ENCODE measurements around the gene ACTN2. TPM values are rescaled to one million over a fixed set of nuclear protein-coding genes. Genes with fewer than 3 reads are reported as not detected.

Gene ACTN2
- total and polyA plus RNA-seq, 2 donors (not counting 1 experiment from before 2014, with no cell fraction given): 0.17 to 0.22 TPM

- no peaks in the 10 kb centered on the region for H3K27me3 ChIP-seq (ENCODE audit: control insufficient read depth, insufficient read depth, low read length)
- H4K20me1 ChIP-seq (ENCODE audit: control insufficient read depth, extremely low read depth, insufficient read depth, low read length): no peaks in the 10 kb centered on the region
- H3K4me3 ChIP-seq (replicated peaks in 1 of 4; ENCODE audit: control extremely low read depth in 1 of 4, insufficient read depth in 1 of 4, low read depth in 3 of 4, low read length in 4 of 4): no peak overlapping the region
- H3K79me2 ChIP-seq (ENCODE audit: control insufficient read depth, insufficient read depth, low read length): no peaks in the 10 kb centered on the region
- no peaks in the 10 kb centered on the region for H3K9me3 ChIP-seq (ENCODE audit: control insufficient read depth, insufficient read depth, low read depth, low read length)
- TF ChIP-seq CTCF (conservative IDR thresholded peaks at IDR 0.05 in 1 of 2, IDR thresholded peaks at IDR 0.05 in 1 of 2; ENCODE audit: low read depth in 1 of 2, low read length in 2 of 2) (no peak), EZH2 (IDR thresholded peaks at IDR 0.05; ENCODE audit: low read length, missing control alignments) (no peak)
- no peaks in the 10 kb centered on the region for H3K4me1 ChIP-seq (ENCODE audit: control insufficient read depth, extremely low read depth, insufficient read depth, low read length)
- DNase-seq (ENCODE audit: low read depth in 2 of 2): no peak
- H3K4me2 ChIP-seq (ENCODE audit: extremely low read depth, insufficient read depth, low read length): no peak overlapping the region
- no peaks in the 10 kb centered on the region for H3K36me3 ChIP-seq (ENCODE audit: control insufficient read depth, insufficient read depth, low read length)
- no peak overlapping the region for H3K9ac ChIP-seq (ENCODE audit: insufficient read depth, low read length)
- H2AFZ ChIP-seq (ENCODE audit: low read length): no peak overlapping the region
- no peak overlapping the region for H3K27ac ChIP-seq (ENCODE audit: insufficient read depth, low read length)
Observed at GRCh38 chr1:236767276-236767675, 81.0 kb downstream of the ACTN2 start.

- no peak overlapping the region for H2AFZ ChIP-seq (ENCODE audit: low read length)
- H3K9me3 ChIP-seq (ENCODE audit: control insufficient read depth, insufficient read depth, low read depth, low read length): no peaks in the 10 kb centered on the region
- no peak overlapping the region for H3K4me2 ChIP-seq (ENCODE audit: extremely low read depth, insufficient read depth, low read length)
- no peaks in the 10 kb centered on the region for H3K27me3 ChIP-seq (ENCODE audit: control insufficient read depth, insufficient read depth, low read length)
- TF ChIP-seq CTCF (conservative IDR thresholded peaks at IDR 0.05 in 1 of 2, IDR thresholded peaks at IDR 0.05 in 1 of 2; ENCODE audit: low read depth in 1 of 2, low read length in 2 of 2) (no peak), EZH2 (IDR thresholded peaks at IDR 0.05; ENCODE audit: low read length, missing control alignments) (no peak)
- no peaks in the 10 kb centered on the region for H3K4me1 ChIP-seq (ENCODE audit: control insufficient read depth, extremely low read depth, insufficient read depth, low read length)
- no peak overlapping the region for H3K9ac ChIP-seq (ENCODE audit: insufficient read depth, low read length)
- no peak overlapping the region for H3K27ac ChIP-seq (ENCODE audit: insufficient read depth, low read length)
- H4K20me1 ChIP-seq (ENCODE audit: control insufficient read depth, extremely low read depth, insufficient read depth, low read length): no peaks in the 10 kb centered on the region
- H3K79me2 ChIP-seq (ENCODE audit: control insufficient read depth, insufficient read depth, low read length): no peaks in the 10 kb centered on the region
- no peak for DNase-seq (ENCODE audit: low read depth in 2 of 2)
- H3K36me3 ChIP-seq (ENCODE audit: control insufficient read depth, insufficient read depth, low read length): no peaks in the 10 kb centered on the region
- no peak overlapping the region for H3K4me3 ChIP-seq (replicated peaks in 1 of 4; ENCODE audit: control extremely low read depth in 1 of 4, insufficient read depth in 1 of 4, low read depth in 3 of 4, low read length in 4 of 4)
Observed at GRCh38 chr1:236768601-236769000, 82.3 kb downstream of the ACTN2 start.

- Histone ChIP-seq H3K4me2 (ENCODE audit: extremely low read depth, insufficient read depth, low read length) (no peak overlapping the region), H3K36me3 (ENCODE audit: control insufficient read depth, insufficient read depth, low read length) (no peaks in the 10 kb centered on the region), H3K27ac (ENCODE audit: insufficient read depth, low read length) (no peak overlapping the region), H4K20me1 (ENCODE audit: control insufficient read depth, extremely low read depth, insufficient read depth, low read length) (no peaks in the 10 kb centered on the region), H3K9me3 (ENCODE audit: control insufficient read depth, insufficient read depth, low read depth, low read length) (no peaks in the 10 kb centered on the region), H3K27me3 (ENCODE audit: control insufficient read depth, insufficient read depth, low read length) (no peaks in the 10 kb centered on the region), H2AFZ (ENCODE audit: low read length) (no peak overlapping the region), H3K4me1 (ENCODE audit: control insufficient read depth, extremely low read depth, insufficient read depth, low read length) (no peaks in the 10 kb centered on the region), H3K4me3 (replicated peaks in 1 of 4; ENCODE audit: control extremely low read depth in 1 of 4, insufficient read depth in 1 of 4, low read depth in 3 of 4, low read length in 4 of 4) (no peak overlapping the region), H3K79me2 (ENCODE audit: control insufficient read depth, insufficient read depth, low read length) (no peaks in the 10 kb centered on the region), H3K9ac (ENCODE audit: insufficient read depth, low read length) (no peak overlapping the region)
- no peak for TF ChIP-seq EZH2 (IDR thresholded peaks at IDR 0.05; ENCODE audit: low read length, missing control alignments)
- TF ChIP-seq CTCF (conservative IDR thresholded peaks at IDR 0.05 in 1 of 2, IDR thresholded peaks at IDR 0.05 in 1 of 2; ENCODE audit: low read depth in 1 of 2, low read length in 2 of 2): no peak
- no peak for DNase-seq (ENCODE audit: low read depth in 2 of 2)
Observed at GRCh38 chr1:236773919-236774318, 87.6 kb downstream of the ACTN2 start.
